HG03060 (cell line): ENCODE data around the gene FXYD7.

Source experiments
- ATAC-seq: cut with Tn5 transposase; IDR thresholded peaks from one replicate; pipeline ENCODE4 v1.9.1; 2021; ENCODE audit warnings: low read depth, moderate number of reproducible peaks; ENCODE audit not compliant: unreplicated experiment

Gene FXYD7

GRCh38 chr19:35162471-35163326 lies 19.6 kb downstream of the FXYD7 start:
- ATAC-seq = no peak

GRCh38 chr19:35164418-35164817 lies 21.4 kb downstream of the FXYD7 start:
- no peak for ATAC-seq

GRCh38 chr19:35165200-35166058 lies 22.4 kb downstream of the FXYD7 start:
- no peak for ATAC-seq

DNA sequence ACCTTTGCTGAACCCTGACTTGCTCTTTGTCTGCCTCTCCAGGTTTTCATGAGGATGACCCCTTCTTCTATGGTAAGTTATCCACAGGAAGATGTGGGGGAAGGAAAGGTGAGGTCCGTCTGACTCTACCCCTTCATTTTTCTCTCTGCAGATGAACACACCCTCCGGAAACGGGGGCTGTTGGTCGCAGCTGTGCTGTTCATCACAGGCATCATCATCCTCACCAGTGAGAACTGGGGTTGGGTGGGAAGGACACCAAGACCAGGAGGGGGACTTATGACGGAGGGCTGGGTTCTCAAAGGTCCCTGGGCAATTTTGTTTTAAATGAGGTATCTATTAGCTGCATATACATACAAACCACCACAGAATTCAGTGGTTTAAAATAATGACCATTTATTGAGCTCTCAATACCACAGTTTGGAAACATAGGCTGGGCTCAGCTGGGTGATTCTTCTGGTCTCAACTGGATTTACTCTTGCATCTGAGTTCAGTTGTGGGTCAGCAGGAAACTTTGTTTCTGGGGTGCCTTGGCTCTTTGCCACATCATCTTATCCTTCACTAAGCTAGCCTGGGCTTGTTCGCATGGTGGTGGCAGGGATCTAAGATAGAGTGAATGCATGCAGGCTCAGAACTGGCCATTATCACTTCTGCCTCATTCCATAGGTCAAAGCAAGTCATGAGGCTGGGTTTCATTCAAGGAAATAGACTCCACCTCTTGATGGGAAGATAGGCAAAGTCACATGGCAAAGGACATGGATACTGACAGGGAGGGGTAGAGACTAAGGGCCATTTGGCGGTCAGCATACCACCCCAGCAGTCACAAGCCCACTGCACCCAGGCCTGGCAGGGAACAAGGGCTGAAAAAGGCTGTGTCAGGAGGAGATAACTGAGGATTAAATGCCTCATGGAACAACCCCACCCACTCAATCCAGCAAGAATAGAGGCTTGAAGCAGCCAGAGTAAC lies 23.3 kb downstream of the FXYD7 start:
- ATAC-seq = no peak

- no peak for ATAC-seq
Observed at GRCh38 chr19:35167251-35168119, 24.4 kb downstream of the FXYD7 start.

- no peak for ATAC-seq
Observed at GRCh38 chr19:35168196-35168595, 25.1 kb downstream of the FXYD7 start.

GRCh38 chr19:35169221-35169995 lies 26.4 kb downstream of the FXYD7 start:
- ATAC-seq = no peak

DNA sequence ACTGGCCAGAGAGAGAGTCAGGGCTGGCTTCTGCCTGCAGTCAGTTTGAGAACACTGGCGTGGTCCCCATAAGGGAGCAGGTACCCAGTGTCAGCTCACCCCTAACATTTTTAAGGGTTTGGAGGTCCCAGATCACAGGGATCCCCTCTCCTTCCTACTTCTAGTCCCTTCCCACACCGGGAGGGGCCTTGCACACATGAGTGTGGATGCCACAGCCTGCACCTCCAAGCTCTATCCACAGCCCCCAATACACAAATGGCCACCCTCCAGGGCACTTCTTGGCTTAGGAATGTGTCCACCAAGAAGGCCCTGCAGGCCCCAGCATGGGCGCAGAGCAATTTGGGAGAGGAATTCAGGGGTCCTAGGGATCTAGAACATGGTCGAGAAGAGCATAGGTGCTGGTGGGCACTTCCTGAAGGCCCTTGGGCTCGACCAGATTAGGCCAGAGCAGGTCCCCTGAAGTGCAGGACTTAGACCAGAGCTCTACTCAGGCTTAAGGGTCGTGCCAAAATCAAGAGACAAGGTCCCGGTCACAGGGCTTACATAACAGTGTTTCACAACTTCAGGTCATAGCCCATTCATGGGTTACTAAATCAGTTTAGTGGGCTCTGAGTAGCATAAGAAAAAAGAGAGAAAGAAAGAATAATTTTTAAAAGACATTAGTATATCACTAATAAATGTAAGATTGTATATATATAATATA lies 27.5 kb downstream of the FXYD7 start:
- ATAC-seq = no peak

DNA sequence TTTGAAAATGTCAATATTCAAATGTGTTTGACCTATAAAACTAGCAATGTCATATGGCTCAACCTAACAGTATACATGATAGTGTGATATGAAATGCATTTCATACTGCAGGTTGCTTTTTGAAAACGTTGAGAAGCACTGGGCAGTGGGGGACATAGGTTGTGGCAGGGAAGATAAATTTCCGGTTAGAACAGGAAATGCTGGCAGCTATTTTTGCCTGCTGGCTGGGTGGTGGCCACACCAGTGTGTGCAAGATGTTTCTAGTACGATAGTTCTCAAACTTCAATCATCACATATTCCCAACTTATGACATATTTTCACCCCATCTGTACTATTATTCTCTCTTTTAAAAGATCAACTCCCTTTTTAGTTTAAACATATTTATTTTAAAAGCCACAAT lies 28.7 kb downstream of the FXYD7 start:
- no peak for ATAC-seq

GRCh38 chr19:35174226-35174625 lies 31.2 kb downstream of the FXYD7 start:
- no peak for ATAC-seq

- ATAC-seq = no peak
Observed at GRCh38 chr19:35176181-35176570, 33.1 kb downstream of the FXYD7 start.

DNA sequence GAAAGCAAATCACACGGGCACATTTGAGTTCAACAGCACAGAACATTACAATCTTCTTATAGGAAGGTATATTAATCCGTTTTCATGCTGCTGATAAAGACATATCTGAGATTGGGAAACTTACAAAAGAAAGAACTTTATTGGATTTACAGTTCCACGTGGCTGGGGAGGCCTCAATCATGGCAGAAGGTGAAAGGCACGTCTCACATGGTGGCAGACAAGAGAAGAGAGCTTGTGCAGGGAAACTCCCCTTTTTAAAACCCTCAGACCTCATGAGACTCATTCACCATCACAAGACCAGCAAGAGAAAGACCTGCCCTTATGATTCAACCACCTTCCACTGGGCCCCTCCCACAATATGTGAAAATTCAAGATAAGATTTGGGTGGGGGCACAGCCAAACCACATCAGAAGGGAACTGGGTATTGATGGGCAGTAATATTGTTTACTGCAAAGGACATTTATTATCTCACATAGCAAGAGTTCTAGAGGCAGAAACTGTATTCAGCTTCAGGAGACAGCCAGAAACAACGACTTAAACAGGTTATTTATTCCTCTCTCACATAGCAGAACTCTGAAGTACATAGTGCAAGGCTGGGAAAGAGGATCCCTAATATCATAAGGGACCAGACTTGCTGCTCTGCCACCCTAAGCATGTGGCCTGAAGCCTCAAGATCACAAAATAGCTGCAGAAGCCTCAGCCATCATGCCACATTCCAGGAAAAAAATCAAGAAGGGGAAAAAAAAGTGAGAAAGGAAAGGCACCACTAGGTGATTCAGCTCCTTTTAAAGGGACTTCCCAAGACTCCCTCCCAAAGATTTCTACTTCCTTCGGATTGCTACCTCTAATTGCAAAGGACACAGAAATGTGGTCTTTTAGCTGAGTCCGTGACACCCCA lies 34.6 kb downstream of the FXYD7 start:
- no peak for ATAC-seq

DNA sequence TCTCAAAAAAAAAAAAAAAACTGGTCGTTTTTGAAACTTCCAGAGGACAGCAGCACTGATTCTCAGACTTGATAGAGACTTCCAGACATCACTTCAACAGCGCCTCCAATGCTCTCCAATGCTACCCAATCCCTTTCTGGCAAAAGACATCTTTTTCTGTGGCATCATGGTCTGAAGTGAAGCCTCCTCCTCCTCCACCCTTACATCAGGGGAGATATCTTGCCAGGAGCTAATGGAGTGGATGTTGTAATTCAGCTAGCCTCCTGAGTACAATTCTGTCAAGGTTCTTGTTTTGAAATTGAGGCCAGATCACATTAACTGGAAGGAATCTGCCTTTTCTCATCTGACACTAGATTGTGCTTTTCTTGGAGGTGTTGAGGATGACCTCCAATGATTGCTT lies 35.6 kb downstream of the FXYD7 start:
- ATAC-seq = no peak

DNA sequence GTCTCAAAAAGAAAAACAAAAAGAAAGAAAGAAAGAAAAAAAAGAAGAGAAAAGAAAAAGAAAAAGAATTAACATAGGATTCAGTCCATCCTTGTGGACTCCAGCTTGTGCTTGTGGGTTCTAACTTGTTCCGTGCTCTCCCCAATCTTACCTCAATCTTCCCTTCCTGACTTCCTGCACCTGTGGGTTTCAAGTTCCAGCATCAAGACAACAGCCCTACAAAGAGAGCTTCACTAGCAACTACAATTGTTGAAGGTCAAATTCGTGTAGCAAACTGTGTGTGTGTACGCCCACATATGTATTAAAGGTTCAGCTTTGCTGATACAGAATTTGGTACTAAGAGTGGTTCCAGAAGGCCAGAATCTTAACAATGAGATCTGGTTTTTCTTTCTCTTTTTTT lies 36.8 kb downstream of the FXYD7 start:
- ATAC-seq = no peak

- no peak for ATAC-seq
Observed at GRCh38 chr19:35181387-35181786, 38.3 kb downstream of the FXYD7 start.

DNA sequence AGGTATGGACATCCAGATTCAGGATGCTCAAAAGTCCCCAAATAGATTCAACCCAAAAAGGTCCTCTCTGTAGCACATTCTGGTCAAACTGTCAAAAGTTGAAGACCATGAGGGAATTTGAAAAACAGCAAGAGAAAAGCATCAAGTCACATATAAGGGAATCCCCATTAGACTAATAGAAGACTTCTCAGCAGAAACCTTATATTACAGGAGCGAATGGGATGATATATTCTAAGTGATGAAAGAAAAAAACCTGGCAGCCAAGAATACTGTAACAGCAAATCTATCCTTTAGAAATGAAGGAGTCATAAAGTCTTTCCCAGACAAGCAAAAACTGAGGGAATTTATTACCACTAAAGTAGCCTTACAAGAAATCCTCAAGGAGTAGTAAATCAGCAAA lies 41.2 kb downstream of the FXYD7 start:
- no peak for ATAC-seq

DNA sequence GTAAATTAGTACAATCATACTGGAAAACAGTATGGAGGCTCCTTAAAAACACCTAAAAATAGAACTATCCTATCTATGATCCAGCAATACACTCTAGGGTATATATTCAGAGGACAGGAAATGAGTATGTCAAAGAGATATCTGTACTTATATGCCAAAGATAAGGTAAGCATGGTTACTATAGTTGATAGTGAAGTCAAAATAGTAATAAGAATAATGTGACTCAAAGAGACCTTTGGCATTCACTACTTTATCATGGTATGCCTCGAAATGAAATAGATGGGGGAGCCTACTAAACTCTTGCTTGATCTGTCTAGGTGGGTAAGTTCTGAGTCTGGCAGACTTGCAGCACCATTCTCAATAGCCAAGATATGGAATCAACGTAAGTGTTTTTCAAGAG lies 41.8 kb downstream of the FXYD7 start:
- ATAC-seq = no peak
